ENCODE data around the gene BTD.

The BTD gene

DNA sequence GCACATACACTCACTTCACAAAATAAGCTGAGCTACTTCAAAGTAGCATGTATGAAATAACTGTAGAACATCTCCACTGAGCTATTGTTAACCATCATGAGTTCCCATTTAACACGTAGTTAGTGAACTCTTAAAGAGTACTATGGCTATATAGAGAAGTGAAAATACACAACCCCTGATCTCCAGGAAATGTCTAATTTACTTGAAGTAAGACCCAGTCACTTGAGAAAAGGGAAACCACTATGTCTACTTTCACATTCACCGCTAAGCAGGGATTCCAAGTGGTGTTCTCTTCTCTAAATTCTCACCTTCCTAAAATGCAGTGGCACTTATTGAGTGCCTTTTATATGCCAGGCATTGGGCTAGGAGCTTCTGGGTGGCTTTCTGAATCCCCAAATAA lies 45.0 kb upstream of the BTD start:
- H3K27me3 ChIP-seq (ENCODE audit: control insufficient read depth, low read length), result no peaks in the 10 kb centered on the region
- no peak overlapping the region for H3K4me3 ChIP-seq (ENCODE audit: low read length)
- TF ChIP-seq, protein P1, sequence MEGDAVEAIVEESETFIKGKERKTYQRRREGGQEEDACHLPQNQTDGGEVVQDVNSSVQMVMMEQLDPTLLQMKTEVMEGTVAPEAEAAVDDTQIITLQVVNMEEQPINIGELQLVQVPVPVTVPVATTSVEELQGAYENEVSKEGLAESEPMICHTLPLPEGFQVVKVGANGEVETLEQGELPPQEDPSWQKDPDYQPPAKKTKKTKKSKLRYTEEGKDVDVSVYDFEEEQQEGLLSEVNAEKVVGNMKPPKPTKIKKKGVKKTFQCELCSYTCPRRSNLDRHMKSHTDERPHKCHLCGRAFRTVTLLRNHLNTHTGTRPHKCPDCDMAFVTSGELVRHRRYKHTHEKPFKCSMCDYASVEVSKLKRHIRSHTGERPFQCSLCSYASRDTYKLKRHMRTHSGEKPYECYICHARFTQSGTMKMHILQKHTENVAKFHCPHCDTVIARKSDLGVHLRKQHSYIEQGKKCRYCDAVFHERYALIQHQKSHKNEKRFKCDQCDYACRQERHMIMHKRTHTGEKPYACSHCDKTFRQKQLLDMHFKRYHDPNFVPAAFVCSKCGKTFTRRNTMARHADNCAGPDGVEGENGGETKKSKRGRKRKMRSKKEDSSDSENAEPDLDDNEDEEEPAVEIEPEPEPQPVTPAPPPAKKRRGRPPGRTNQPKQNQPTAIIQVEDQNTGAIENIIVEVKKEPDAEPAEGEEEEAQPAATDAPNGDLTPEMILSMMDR (IDR thresholded peaks at IDR 0.05; ENCODE audit: low read depth, low read length, poor library complexity, severe bottlenecking), result no peak
- TF ChIP-seq EZH2phosphoT487 (IDR thresholded peaks at IDR 0.05; ENCODE audit: borderline replicate concordance, low read length), result no peak
- peaks cover 2% of the 10 kb centered on the region; the same call in 1 of the 2 replicates for H3F3A ChIP-seq (ENCODE audit: control insufficient read depth, insufficient read depth)
- peak overlapping the region; percentile 36 for H3K4me2 ChIP-seq (ENCODE audit: low read length)
- peaks cover 18% of the 10 kb centered on the region for H3K4me1 ChIP-seq (ENCODE audit: control insufficient read depth, low read length)
- no peaks in the 10 kb centered on the region for H4K20me1 ChIP-seq (ENCODE audit: control insufficient read depth, insufficient read depth, low read depth, low read length)
- H3K9me3 ChIP-seq (ENCODE audit: control insufficient read depth, insufficient read depth, low read length), result no peaks in the 10 kb centered on the region
- H3K36me3 ChIP-seq (ENCODE audit: control insufficient read depth, low read length), result peaks cover 8% of the 10 kb centered on the region
- H3K79me2 ChIP-seq (ENCODE audit: control insufficient read depth, low read length), result no peaks in the 10 kb centered on the region
- no peaks in the 10 kb centered on the region for H3K9me2 ChIP-seq (replicated peaks; ENCODE audit: control insufficient read depth, low read length)
- no peak overlapping the region for H3K27ac ChIP-seq (ENCODE audit: low read depth, low read length)

- Histone ChIP-seq H3K4me2 (ENCODE audit: low read length) (peak overlapping the region; percentile 38; the same call in 1 of the 2 replicates), H3K79me2 (ENCODE audit: control insufficient read depth, low read length) (no peaks in the 10 kb centered on the region), H3K4me1 (ENCODE audit: control insufficient read depth, low read length) (peaks cover 18% of the 10 kb centered on the region), H3K36me3 (ENCODE audit: control insufficient read depth, low read length) (peaks cover 11% of the 10 kb centered on the region), H3F3A (ENCODE audit: control insufficient read depth, insufficient read depth) (peaks cover 2% of the 10 kb centered on the region; the same call in 1 of the 2 replicates), H3K27me3 (ENCODE audit: control insufficient read depth, low read length) (no peaks in the 10 kb centered on the region), H3K9me3 (ENCODE audit: control insufficient read depth, insufficient read depth, low read length) (no peaks in the 10 kb centered on the region), H3K4me3 (ENCODE audit: low read length) (no peak overlapping the region), H3K9me2 (replicated peaks; ENCODE audit: control insufficient read depth, low read length) (no peaks in the 10 kb centered on the region), H3K27ac (ENCODE audit: low read depth, low read length) (no peak overlapping the region), H4K20me1 (ENCODE audit: control insufficient read depth, insufficient read depth, low read depth, low read length) (no peaks in the 10 kb centered on the region)
- TF ChIP-seq, protein P1 (IDR thresholded peaks at IDR 0.05; ENCODE audit: low read depth, low read length, poor library complexity, severe bottlenecking), result peak; percentile 76
- TF ChIP-seq EZH2phosphoT487 (IDR thresholded peaks at IDR 0.05; ENCODE audit: borderline replicate concordance, low read length), result no peak
Measured at GRCh38 chr3:15557511-15557946, 44.0 kb upstream of the BTD start.

GRCh38 chr3:15558581-15558980 lies 43.0 kb upstream of the BTD start:
- H3K27me3 ChIP-seq (ENCODE audit: control insufficient read depth, low read length), result no peaks in the 10 kb centered on the region
- TF ChIP-seq EZH2phosphoT487 (IDR thresholded peaks at IDR 0.05; ENCODE audit: borderline replicate concordance, low read length), result no peak
- TF ChIP-seq, protein P1 (IDR thresholded peaks at IDR 0.05; ENCODE audit: low read depth, low read length, poor library complexity, severe bottlenecking), result no peak
- no peak overlapping the region for H3K4me3 ChIP-seq (ENCODE audit: low read length)
- no peak overlapping the region for H3K27ac ChIP-seq (ENCODE audit: low read depth, low read length)
- H3K9me2 ChIP-seq (replicated peaks; ENCODE audit: control insufficient read depth, low read length), result no peaks in the 10 kb centered on the region
- peaks cover 18% of the 10 kb centered on the region for H3K4me1 ChIP-seq (ENCODE audit: control insufficient read depth, low read length)
- H3K79me2 ChIP-seq (ENCODE audit: control insufficient read depth, low read length), result no peaks in the 10 kb centered on the region
- H3K9me3 ChIP-seq (ENCODE audit: control insufficient read depth, insufficient read depth, low read length), result no peaks in the 10 kb centered on the region
- no peaks in the 10 kb centered on the region for H4K20me1 ChIP-seq (ENCODE audit: control insufficient read depth, insufficient read depth, low read depth, low read length)
- peaks cover 2% of the 10 kb centered on the region; the same call in 1 of the 2 replicates for H3F3A ChIP-seq (ENCODE audit: control insufficient read depth, insufficient read depth)
- H3K36me3 ChIP-seq (ENCODE audit: control insufficient read depth, low read length), result peaks cover 20% of the 10 kb centered on the region
- no peak overlapping the region for H3K4me2 ChIP-seq (ENCODE audit: low read length)

Measured in DOHH2 (cell line).